KMS-11 (cell line): ENCODE data around the gene PGBD4.

Experiments used
- H2AFZ ChIP-seq: fragments of 200-600 bp; sonication (generic); 2 replicates; pipeline ENCODE4 v1.6.1; 2016; ENCODE audit warnings: antibody characterized with exemption, mixed run types, low read depth
- H3K27ac ChIP-seq: fragments of 200-600 bp; sonication (generic); 2 replicates; pipeline ENCODE4 v1.6.1; 2016; ENCODE audit warnings: mild to moderate bottlenecking, mixed run types
- H3K27me3 ChIP-seq: fragments of 200-600 bp; sonication (generic); 2 replicates; pipeline ENCODE4 v1.6.1; 2017; ENCODE audit warnings: mild to moderate bottlenecking, low read depth, mixed run types, moderate library complexity; ENCODE audit not compliant: insufficient read depth
- H3K36me3 ChIP-seq: fragments of 200-600 bp; sonication (generic); 2 replicates; pipeline ENCODE4 v1.6.1; 2017; ENCODE audit warnings: mild to moderate bottlenecking, mixed run types; ENCODE audit not compliant: insufficient read depth
- H3K4me1 ChIP-seq: fragments of 200-600 bp; sonication (generic); 2 replicates; pipeline ENCODE4 v1.6.1; 2016; ENCODE audit warnings: mild to moderate bottlenecking, low read depth, mixed run types; ENCODE audit not compliant: poor library complexity, severe bottlenecking
- H3K4me2 ChIP-seq: fragments of 200-600 bp; sonication (generic); 2 replicates; pipeline ENCODE4 v1.7.0; 2016; ENCODE audit warnings: mild to moderate bottlenecking, mixed run types
- H3K4me3 ChIP-seq: fragments of 200-600 bp; sonication (generic); IDR thresholded peaks from 2 replicates; pipeline ENCODE4 v1.6.1; 2017; ENCODE audit warnings: low read depth, low read length, mixed read lengths; ENCODE audit not compliant: insufficient read depth
- H3K79me2 ChIP-seq: fragments of 200-600 bp; sonication (generic); 2 replicates; pipeline ENCODE4 v1.6.1; 2016; ENCODE audit warnings: low read depth, mixed run types; ENCODE audit not compliant: insufficient read depth
- H3K9ac ChIP-seq: fragments of 200-600 bp; sonication (generic); 2 replicates; pipeline ENCODE4 v1.6.1; 2016; ENCODE audit warnings: mild to moderate bottlenecking, mixed run types
- H4K20me1 ChIP-seq: fragments of 200-600 bp; sonication (generic); 2 replicates; pipeline ENCODE4 v1.6.1; 2016; ENCODE audit warnings: mild to moderate bottlenecking, mixed run types; ENCODE audit not compliant: insufficient read depth
- CTCF ChIP-seq: fragments of 200-600 bp; sonication (generic); conservative IDR thresholded peaks from 2 replicates; pipeline ENCODE4 v1.6.1; 2017; ENCODE audit warnings: low read depth, mild to moderate bottlenecking, antibody characterized with exemption, low read length, moderate library complexity, mixed read lengths

The PGBD4 gene

GRCh38 chr15:34070003-34070402 lies 31.9 kb upstream of the PGBD4 start:
- Histone ChIP-seq H3K9ac (no peak overlapping the region), H2AFZ (no peak overlapping the region), H3K4me3 (no peak overlapping the region), H3K27ac (no peak overlapping the region), H3K4me2 (no peak overlapping the region), H3K79me2 (no peaks in the 10 kb centered on the region), H4K20me1 (no peaks in the 10 kb centered on the region), H3K4me1 (no peaks in the 10 kb centered on the region), H3K36me3 (no peaks in the 10 kb centered on the region), H3K27me3 (no peaks in the 10 kb centered on the region)
- TF ChIP-seq CTCF, result no peak

GRCh38 chr15:34076785-34077184 lies 25.1 kb upstream of the PGBD4 start:
- no peaks in the 10 kb centered on the region for H3K36me3 ChIP-seq
- H3K4me3 ChIP-seq, result no peak overlapping the region
- no peak overlapping the region for H3K27ac ChIP-seq
- H4K20me1 ChIP-seq, result no peaks in the 10 kb centered on the region
- no peak overlapping the region for H2AFZ ChIP-seq
- H3K79me2 ChIP-seq, result no peaks in the 10 kb centered on the region
- H3K9ac ChIP-seq, result no peak overlapping the region
- no peak for TF ChIP-seq CTCF
- no peaks in the 10 kb centered on the region for H3K27me3 ChIP-seq
- H3K4me1 ChIP-seq, result no peaks in the 10 kb centered on the region
- no peak overlapping the region for H3K4me2 ChIP-seq

- H3K27me3 ChIP-seq, result no peaks in the 10 kb centered on the region
- no peak overlapping the region for H2AFZ ChIP-seq
- H3K4me3 ChIP-seq, result no peak overlapping the region
- no peak for TF ChIP-seq CTCF
- no peak overlapping the region for H3K27ac ChIP-seq
- H3K9ac ChIP-seq, result no peak overlapping the region
- no peaks in the 10 kb centered on the region for H4K20me1 ChIP-seq
- no peaks in the 10 kb centered on the region for H3K4me1 ChIP-seq
- H3K36me3 ChIP-seq, result 0 out of 2 replicates have a peak, but pooled peaks cover 3% of the 10 kb centered on the region
- no peaks in the 10 kb centered on the region for H3K79me2 ChIP-seq
- H3K4me2 ChIP-seq, result no peak overlapping the region
Measured at GRCh38 chr15:34078900-34079299, 23.0 kb upstream of the PGBD4 start.

GRCh38 chr15:34079904-34080303 lies 22.0 kb upstream of the PGBD4 start:
- Histone ChIP-seq H3K4me3 (no peak overlapping the region), H3K79me2 (no peaks in the 10 kb centered on the region), H3K4me1 (no peaks in the 10 kb centered on the region), H3K36me3 (0 out of 2 replicates have a peak, but pooled peaks cover 3% of the 10 kb centered on the region), H2AFZ (no peak overlapping the region), H3K27me3 (no peaks in the 10 kb centered on the region), H3K4me2 (no peak overlapping the region), H4K20me1 (no peaks in the 10 kb centered on the region), H3K27ac (no peak overlapping the region), H3K9ac (no peak overlapping the region)
- TF ChIP-seq CTCF, result no peak

- Histone ChIP-seq H3K27ac (no peak overlapping the region), H2AFZ (no peak overlapping the region), H3K9ac (no peak overlapping the region), H4K20me1 (no peaks in the 10 kb centered on the region), H3K27me3 (no peaks in the 10 kb centered on the region), H3K79me2 (no peaks in the 10 kb centered on the region), H3K4me2 (no peak overlapping the region), H3K36me3 (peaks cover 8% of the 10 kb centered on the region; the same call in 1 of the 2 replicates), H3K4me3 (no peak overlapping the region), H3K4me1 (no peaks in the 10 kb centered on the region)
- TF ChIP-seq CTCF, result no peak
Measured at GRCh38 chr15:34084086-34084485, 17.8 kb upstream of the PGBD4 start.
